Common myeloid progenitor, CD34-positive (primary cell): Measurements from ENCODE around the gene PDE4C.

Experiments
- CTCF ChIA-PET: fragments of 350-600 bp; sonication (Branson Sonifier 250); formaldehyde crosslinking; loops from one replicate; lab custom pipeline; 2021; ENCODE audit warnings: antibody characterized with exemption; lab: Charles Lee
- POLR2A ChIA-PET: fragments of 350-600 bp; sonication (Branson Sonifier 250); formaldehyde crosslinking; loops from one replicate; lab custom pipeline; 2021; ENCODE audit warnings: antibody characterized with exemption; lab: Charles Lee
- DNase-seq, 3 donors: peaks; one replicate each; pipeline versions ENCODE4 v3.0.0 to v3.0.0-alpha.2; 2013
- H3K27ac ChIP-seq, 2 experiments: 1 replicate in 1 of 2; 2 replicates in 1 of 2; pipeline ENCODE4 v1.7.0; 2013; ENCODE audit warnings: inconsistent platforms in 2 of 2, low read length in 2 of 2, mild to moderate bottlenecking in 2 of 2, low read depth in 1 of 2, moderate library complexity in 1 of 2; ENCODE audit not compliant: severe bottlenecking in 2 of 2, insufficient read depth in 1 of 2, poor library complexity in 1 of 2
- H3K27me3 ChIP-seq, 5 experiments: replicated peaks in 2 of 5; 1 replicate in 3 of 5; 2 replicates in 2 of 5; pipeline versions ENCODE4 v1.6.1 to v1.7.0; 2013; ENCODE audit warnings: low read length in 4 of 5, mild to moderate bottlenecking in 2 of 5, moderate library complexity in 2 of 5, inconsistent platforms in 1 of 5; ENCODE audit not compliant: insufficient read depth in 5 of 5, control insufficient read depth in 4 of 5
- H3K36me3 ChIP-seq, 4 experiments: 1 replicate in 2 of 4; 2 replicates in 2 of 4; pipeline versions ENCODE4 v1.6.1 to v1.7.0; 2013; ENCODE audit warnings: low read length in 3 of 4, control low read depth in 1 of 4, mild to moderate bottlenecking in 1 of 4; ENCODE audit not compliant: control insufficient read depth in 4 of 4, insufficient read depth in 4 of 4
- H3K4me1 ChIP-seq, 4 experiments: 1 replicate in 3 of 4; 2 replicates in 1 of 4; pipeline versions ENCODE4 v1.6.1 to v1.7.1; 2013; ENCODE audit warnings: low read length in 3 of 4, mild to moderate bottlenecking in 3 of 4, control low read depth in 1 of 4, inconsistent platforms in 1 of 4, moderate library complexity in 1 of 4; ENCODE audit not compliant: control insufficient read depth in 4 of 4, insufficient read depth in 4 of 4; ENCODE audit errors: control extremely low read depth in 1 of 4
- H3K4me3 ChIP-seq, 7 experiments: 1 replicate in 4 of 7; 2 replicates in 3 of 7; pipeline versions ENCODE4 v1.5.1 to v1.7.0; 2013; ENCODE audit warnings: mild to moderate bottlenecking in 7 of 7, low read length in 6 of 7, moderate library complexity in 6 of 7, inconsistent platforms in 2 of 7, low read depth in 2 of 7, control low read depth in 1 of 7; ENCODE audit not compliant: insufficient read depth in 4 of 7, control insufficient read depth in 1 of 7; ENCODE audit errors: extremely low read depth in 1 of 7
- H3K9me3 ChIP-seq, 5 experiments: 1 replicate in 4 of 5; 2 replicates in 1 of 5; pipeline versions ENCODE4 v1.6.1 to v1.7.1; 2013; ENCODE audit warnings: low read length in 4 of 5, mild to moderate bottlenecking in 2 of 5, inconsistent platforms in 1 of 5, low read depth in 1 of 5, moderate library complexity in 1 of 5; ENCODE audit not compliant: control insufficient read depth in 4 of 5, insufficient read depth in 2 of 5; ENCODE audit errors: control extremely low read depth in 1 of 5
- WGBS: methylation state at CpG from one replicate; pipeline ENCODE4 v1.1.5; 2013; ENCODE audit not compliant: insufficient coverage; 5-methylcytosine and 5-hydroxymethylcytosine counted together

PDE4C gene

GRCh38 chr19:18205200-18205892, 20.9 kb downstream of the PDE4C start:
- CTCF ChIA-PET, result interaction anchor here (1.1 to 7.1 kb wide), 11 partner anchors 9 to 123 kb away, joined by 3 to 139 read pairs (median 4); a partner anchor contains a TSS
- Histone ChIP-seq H3K4me3 (peak overlapping the region; percentile 48 to 92 (median 75)), H3K27ac (peak overlapping the region; percentile 54 to 89), H3K27me3 (peaks cover 0 to 3% (median 0%) of the 10 kb centered on the region in 5 experiments), H3K4me1 (peaks cover 0 to 30% (median 28%) of the 10 kb centered on the region in 4 experiments), H3K9me3 (no peaks in the 10 kb centered on the region), H3K36me3 (peaks cover 0 to 9% (median under 1%) of the 10 kb centered on the region in 4 experiments)
- DNase-seq, result peak; percentile 69 to 85 (median 81)
- 32% methylated on average over 26 of the region's 36 CpGs for WGBS
- POLR2A ChIA-PET, result interaction anchor here (0.6 to 1.9 kb wide), 4 partner anchors 11 to 316 kb away, joined by 3 to 10 read pairs (median 3); partner anchors contain the start of genes ELL and JUND

- 0% methylated on average over 13 of the region's 22 CpGs for WGBS
- Histone ChIP-seq H3K9me3 (no peaks in the 10 kb centered on the region), H3K27me3 (no peaks in the 10 kb centered on the region), H3K27ac (peak overlapping the region; percentile 54 to 89), H3K36me3 (peaks cover 0 to 13% (median 2%) of the 10 kb centered on the region in 4 experiments), H3K4me1 (peaks cover 0 to 30% (median 28%) of the 10 kb centered on the region in 4 experiments), H3K4me3 (peak overlapping the region; percentile 48 to 92 (median 75))
- CTCF ChIA-PET, result interaction anchor here (1.1 to 7.1 kb wide), 7 partner anchors 10 to 123 kb away, joined by 3 to 139 read pairs (median 4); a partner anchor contains a TSS
- POLR2A ChIA-PET, result interaction anchor here (0.6 to 1.9 kb wide), 4 partner anchors 10 to 317 kb away, joined by 3 to 10 read pairs (median 6); partner anchors contain the start of genes ELL and JUND
- DNase-seq, result no peak
Measured at GRCh38 chr19:18204394-18205199, 21.6 kb downstream of the PDE4C start.

- peak within 1 kb of the TSS; percentile 49 to 92 (median 75) for H3K4me3 ChIP-seq
- CTCF ChIA-PET, result interaction anchor here (1.5 to 4.3 kb wide), 4 partner anchors 18 to 50 kb away, joined by 3 to 28 read pairs (median 5); a partner anchor contains a TSS
- H3K4me1 ChIP-seq, result peaks cover 0 to 30% (median 28%) of the 10 kb centered on the region in 4 experiments
- peaks cover 0 to 16% (median 2%) of the 10 kb centered on the region in 4 experiments for H3K36me3 ChIP-seq
- no peaks in the 10 kb centered on the region for H3K27me3 ChIP-seq
- POLR2A ChIA-PET, result interaction anchor here (1.0 kb wide), 1 partner anchor 9 kb away, joined by 8 read pairs; no protein-coding TSS in a partner anchor
- H3K9me3 ChIP-seq, result no peaks in the 10 kb centered on the region
- WGBS, result 0% methylated on average over 49 of the region's 50 CpGs
- peak within 1 kb of the TSS; percentile 54 to 89 for H3K27ac ChIP-seq
- peak; percentile 100 for DNase-seq
Measured at GRCh38 chr19:18203863-18204393, 22.3 kb downstream of the PDE4C start, which contains the start of gene RAB3A. TSS of gene RAB3A (minus strand) at chr19:18204042. CDS start at chr19:18202740, 1,302 bp downstream.

GRCh38 chr19:18203408-18203862, 22.8 kb downstream of the PDE4C start:
- CTCF ChIA-PET, result interaction anchor here (1.5 to 4.3 kb wide), 4 partner anchors 17 to 125 kb away, joined by 3 to 28 read pairs (median 5); a partner anchor contains a TSS
- Histone ChIP-seq H3K9me3 (no peaks in the 10 kb centered on the region), H3K27ac (no peak overlapping the region), H3K36me3 (peaks cover 0 to 20% (median 4%) of the 10 kb centered on the region in 4 experiments), H3K4me1 (peaks cover 0 to 30% (median 28%) of the 10 kb centered on the region in 4 experiments), H3K27me3 (no peaks in the 10 kb centered on the region), H3K4me3 (peak overlapping the region; percentile 48 to 86 (median 71))
- 0% methylated on average over 23 of the region's 38 CpGs for WGBS
- POLR2A ChIA-PET, result interaction anchor here (1.0 kb wide), 1 partner anchor 9 kb away, joined by 8 read pairs; no protein-coding TSS in a partner anchor
- peak in 1 of 3 donors; percentile 56 for DNase-seq

GRCh38 chr19:18202778-18203407, 23.3 kb downstream of the PDE4C start:
- CTCF ChIA-PET, result interaction anchor here (1.1 to 4.3 kb wide), 5 partner anchors 17 to 126 kb away, joined by 3 to 28 read pairs (median 4); a partner anchor contains a TSS
- H3K4me1 ChIP-seq, result peaks cover 0 to 29% (median 28%) of the 10 kb centered on the region in 4 experiments
- H3K36me3 ChIP-seq, result peaks cover 0 to 26% (median 6%) of the 10 kb centered on the region in 4 experiments
- no peak overlapping the region for H3K27ac ChIP-seq
- no peaks in the 10 kb centered on the region for H3K27me3 ChIP-seq
- DNase-seq, result no peak
- no peaks in the 10 kb centered on the region for H3K9me3 ChIP-seq
- 3% methylated on average over 31 of the region's 32 CpGs for WGBS
- H3K4me3 ChIP-seq, result peak overlapping the region; percentile 48 to 86 (median 71)
- POLR2A ChIA-PET, result interaction anchor here (1.0 kb wide), 1 partner anchor 8 kb away, joined by 8 read pairs; no protein-coding TSS in a partner anchor

- Histone ChIP-seq H3K27me3 (no peaks in the 10 kb centered on the region), H3K4me1 (peaks cover 0 to 29% (median 28%) of the 10 kb centered on the region in 4 experiments), H3K36me3 (peaks cover 0 to 30% (median 7%) of the 10 kb centered on the region in 4 experiments), H3K4me3 (peak overlapping the region in 1 of 7 experiments; percentile 74), H3K27ac (no peak overlapping the region), H3K9me3 (no peaks in the 10 kb centered on the region)
- WGBS, result 96% methylated on average over 23 of the region's 24 CpGs
- CTCF ChIA-PET, result interaction anchor here (1.1 to 4.3 kb wide), 6 partner anchors 10 to 126 kb away, joined by 3 to 28 read pairs (median 5); partner anchors contain the start of gene MPV17L2
- peak in 1 of 3 donors; percentile 22 for DNase-seq
- POLR2A ChIA-PET, result no interaction called here
Measured at GRCh38 chr19:18202397-18202777, 23.9 kb downstream of the PDE4C start.
